Measurements from ENCODE around the gene C16orf74. TPM values are rescaled to one million over a fixed set of nuclear protein-coding genes. Genes with fewer than 3 reads are reported as not detected.

C16orf74 gene
- total and polyA plus RNA-seq, 2 of the 13 experiments (the other 11 are each of a cell fraction or from before 2014, with no cell fraction given): 0.13 to 0.29 TPM

GRCh38 chr16:85717393-85718152 lies 33.3 kb downstream of the C16orf74 start (continued):
- TF ChIP-seq ZNF598 (CRISPR knock-in tag; IDR thresholded peaks at IDR 0.05; ENCODE audit: borderline replicate concordance): peak; percentile 64; the same call in 1 of the 2 replicates
- peak; percentile 44; the same call in 1 of the 2 replicates for TF ChIP-seq KDM3A (CRISPR knock-in tag; IDR thresholded peaks at IDR 0.05; ENCODE audit: low read depth)
- peak; percentile 91; the same call in 1 of the 2 replicates for TF ChIP-seq HNRNPL (IDR thresholded peaks at IDR 0.05; ENCODE audit: low read depth, low read length)
- TF ChIP-seq, protein P1, sequence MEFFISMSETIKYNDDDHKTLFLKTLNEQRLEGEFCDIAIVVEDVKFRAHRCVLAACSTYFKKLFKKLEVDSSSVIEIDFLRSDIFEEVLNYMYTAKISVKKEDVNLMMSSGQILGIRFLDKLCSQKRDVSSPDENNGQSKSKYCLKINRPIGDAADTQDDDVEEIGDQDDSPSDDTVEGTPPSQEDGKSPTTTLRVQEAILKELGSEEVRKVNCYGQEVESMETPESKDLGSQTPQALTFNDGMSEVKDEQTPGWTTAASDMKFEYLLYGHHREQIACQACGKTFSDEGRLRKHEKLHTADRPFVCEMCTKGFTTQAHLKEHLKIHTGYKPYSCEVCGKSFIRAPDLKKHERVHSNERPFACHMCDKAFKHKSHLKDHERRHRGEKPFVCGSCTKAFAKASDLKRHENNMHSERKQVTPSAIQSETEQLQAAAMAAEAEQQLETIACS (CRISPR knock-in tag; IDR thresholded peaks at IDR 0.05): 0 out of 2 replicates have a peak, but pooled peaks have one; percentile 6
- no peak for TF ChIP-seq ZZZ3 (CRISPR knock-in tag; IDR thresholded peaks at IDR 0.05; ENCODE audit: borderline replicate concordance)
- TF ChIP-seq POLR2A (IDR thresholded peaks at IDR 0.05; ENCODE audit: insufficient read depth in 1 of 2, low read depth in 2 of 2, low read length in 2 of 2): no peak
- 0 out of 2 replicates have a peak, but pooled peaks have one; percentile 39 for TF ChIP-seq GABPB1 (CRISPR knock-in tag; IDR thresholded peaks at IDR 0.05)
- TF ChIP-seq, protein P2, sequence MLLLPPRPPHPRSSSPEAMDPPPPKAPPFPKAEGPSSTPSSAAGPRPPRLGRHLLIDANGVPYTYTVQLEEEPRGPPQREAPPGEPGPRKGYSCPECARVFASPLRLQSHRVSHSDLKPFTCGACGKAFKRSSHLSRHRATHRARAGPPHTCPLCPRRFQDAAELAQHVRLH (CRISPR knock-in tag; IDR thresholded peaks at IDR 0.05; ENCODE audit: borderline replicate concordance, low read depth): no peak
- TF ChIP-seq GTF2F1 (IDR thresholded peaks at IDR 0.05; ENCODE audit: low read length): no peak
- no peak for TF ChIP-seq SRSF4 (IDR thresholded peaks at IDR 0.05; ENCODE audit: low read depth, low read length, poor library complexity, severe bottlenecking)
- no peak for TF ChIP-seq ZMAT3 (CRISPR knock-in tag; conservative IDR thresholded peaks at IDR 0.05)
- TF ChIP-seq HNRNPLL (IDR thresholded peaks at IDR 0.05; ENCODE audit: low read depth, low read length, poor library complexity, severe bottlenecking): peak; percentile 16
- no peak for TF ChIP-seq ZNF749 (CRISPR knock-in tag; IDR thresholded peaks at IDR 0.05; ENCODE audit: borderline replicate concordance)
- peak; percentile 33; the same call in 1 of the 2 replicates for TF ChIP-seq KDM2A (CRISPR knock-in tag; IDR thresholded peaks at IDR 0.05; ENCODE audit: borderline replicate concordance, low read depth)
- TF ChIP-seq ZNF180 (CRISPR knock-in tag; IDR thresholded peaks at IDR 0.05; ENCODE audit: borderline replicate concordance, low read depth): no peak
- no peak for TF ChIP-seq KMT2A (CRISPR knock-in tag; IDR thresholded peaks at IDR 0.05)
- TF ChIP-seq ZNF350 (CRISPR knock-in tag; IDR thresholded peaks at IDR 0.05; ENCODE audit: borderline replicate concordance, low read depth): 0 out of 2 replicates have a peak, but pooled peaks have one; percentile 59
- TF ChIP-seq, protein P3, sequence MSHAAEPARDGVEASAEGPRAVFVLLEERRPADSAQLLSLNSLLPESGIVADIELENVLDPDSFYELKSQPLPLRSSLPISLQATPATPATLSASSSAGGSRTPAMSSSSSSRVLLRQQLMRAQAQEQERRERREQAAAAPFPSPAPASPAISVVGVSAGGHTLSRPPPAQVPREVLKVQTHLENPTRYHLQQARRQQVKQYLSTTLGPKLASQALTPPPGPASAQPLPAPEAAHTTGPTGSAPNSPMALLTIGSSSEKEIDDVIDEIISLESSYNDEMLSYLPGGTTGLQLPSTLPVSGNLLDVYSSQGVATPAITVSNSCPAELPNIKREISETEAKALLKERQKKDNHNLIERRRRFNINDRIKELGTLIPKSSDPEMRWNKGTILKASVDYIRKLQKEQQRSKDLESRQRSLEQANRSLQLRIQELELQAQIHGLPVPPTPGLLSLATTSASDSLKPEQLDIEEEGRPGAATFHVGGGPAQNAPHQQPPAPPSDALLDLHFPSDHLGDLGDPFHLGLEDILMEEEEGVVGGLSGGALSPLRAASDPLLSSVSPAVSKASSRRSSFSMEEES (CRISPR knock-in tag; IDR thresholded peaks at IDR 0.05): no peak
- no peak for TF ChIP-seq SMAD1 (CRISPR knock-in tag; IDR thresholded peaks at IDR 0.05; ENCODE audit: borderline replicate concordance, low read depth)
- 0 out of 2 replicates have a peak, but pooled peaks have one; percentile 12 for TF ChIP-seq GZF1 (CRISPR knock-in tag; IDR thresholded peaks at IDR 0.05)
- peak; percentile 63; the same call in 1 of the 2 replicates for TF ChIP-seq ZNF274 (CRISPR knock-in tag; IDR thresholded peaks at IDR 0.05)
- 0 out of 2 replicates have a peak, but pooled peaks have one; percentile 24 for TF ChIP-seq PCBP1 (IDR thresholded peaks at IDR 0.05; ENCODE audit: borderline replicate concordance, low read depth, low read length)
- TF ChIP-seq, protein P4, sequence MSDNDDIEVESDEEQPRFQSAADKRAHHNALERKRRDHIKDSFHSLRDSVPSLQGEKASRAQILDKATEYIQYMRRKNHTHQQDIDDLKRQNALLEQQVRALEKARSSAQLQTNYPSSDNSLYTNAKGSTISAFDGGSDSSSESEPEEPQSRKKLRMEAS (IDR thresholded peaks at IDR 0.05): 0 out of 2 replicates have a peak, but pooled peaks have one; percentile 27
- TF ChIP-seq RXRA (CRISPR knock-in tag; IDR thresholded peaks at IDR 0.05): peak; percentile 27; the same call in 1 of the 2 replicates
- TF ChIP-seq SUZ12 (IDR thresholded peaks at IDR 0.05; ENCODE audit: low read depth, low read length): 0 out of 2 replicates have a peak, but pooled peaks have one; percentile 17
- TF ChIP-seq RARA (CRISPR knock-in tag; IDR thresholded peaks at IDR 0.05): 0 out of 2 replicates have a peak, but pooled peaks have one; percentile 10
- TF ChIP-seq ZNF44 (CRISPR knock-in tag; IDR thresholded peaks at IDR 0.05): no peak
- no peak for TF ChIP-seq ZNF101 (CRISPR knock-in tag; IDR thresholded peaks at IDR 0.05; ENCODE audit: borderline replicate concordance, low read depth)
